ENCODE data around the gene SDK1. TPM values are rescaled to one million over a fixed set of nuclear protein-coding genes. Genes with fewer than 3 reads are reported as not detected.

SDK1 gene
- total RNA-seq, 1 donor from 2014 or later: 3.9 TPM

DNA sequence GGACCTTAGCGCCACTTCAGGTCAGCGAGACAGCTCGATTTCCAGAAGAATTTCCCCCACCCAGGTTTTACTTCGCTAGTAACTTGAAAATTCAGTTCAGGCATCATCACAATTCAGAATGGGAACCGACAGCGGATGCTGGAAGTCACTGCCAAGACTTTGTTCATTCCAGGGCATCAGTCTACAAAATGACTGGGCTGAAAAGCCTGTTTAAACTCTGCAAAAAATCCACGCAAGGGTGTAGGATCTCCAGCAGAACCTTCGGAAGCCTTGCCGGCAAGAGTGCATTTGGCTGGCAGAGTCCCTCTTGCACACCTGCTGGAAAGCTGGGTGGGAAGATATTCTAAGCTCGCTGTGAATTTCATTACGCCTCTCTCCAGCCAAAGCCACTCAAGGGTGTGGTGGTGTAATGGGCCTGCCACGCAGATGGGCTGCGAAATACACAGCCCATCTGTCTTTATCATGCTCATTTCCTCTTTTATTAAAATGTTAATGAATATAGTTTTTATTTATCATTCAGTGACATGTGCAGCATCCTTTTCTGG is 709.1 kb downstream of the SDK1 start:
- H3K27me3 ChIP-seq (ENCODE audit: control insufficient read depth, insufficient read depth, low read length): no peaks in the 10 kb centered on the region
- TF ChIP-seq, protein P1, sequence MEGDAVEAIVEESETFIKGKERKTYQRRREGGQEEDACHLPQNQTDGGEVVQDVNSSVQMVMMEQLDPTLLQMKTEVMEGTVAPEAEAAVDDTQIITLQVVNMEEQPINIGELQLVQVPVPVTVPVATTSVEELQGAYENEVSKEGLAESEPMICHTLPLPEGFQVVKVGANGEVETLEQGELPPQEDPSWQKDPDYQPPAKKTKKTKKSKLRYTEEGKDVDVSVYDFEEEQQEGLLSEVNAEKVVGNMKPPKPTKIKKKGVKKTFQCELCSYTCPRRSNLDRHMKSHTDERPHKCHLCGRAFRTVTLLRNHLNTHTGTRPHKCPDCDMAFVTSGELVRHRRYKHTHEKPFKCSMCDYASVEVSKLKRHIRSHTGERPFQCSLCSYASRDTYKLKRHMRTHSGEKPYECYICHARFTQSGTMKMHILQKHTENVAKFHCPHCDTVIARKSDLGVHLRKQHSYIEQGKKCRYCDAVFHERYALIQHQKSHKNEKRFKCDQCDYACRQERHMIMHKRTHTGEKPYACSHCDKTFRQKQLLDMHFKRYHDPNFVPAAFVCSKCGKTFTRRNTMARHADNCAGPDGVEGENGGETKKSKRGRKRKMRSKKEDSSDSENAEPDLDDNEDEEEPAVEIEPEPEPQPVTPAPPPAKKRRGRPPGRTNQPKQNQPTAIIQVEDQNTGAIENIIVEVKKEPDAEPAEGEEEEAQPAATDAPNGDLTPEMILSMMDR (IDR thresholded peaks at IDR 0.05; ENCODE audit: insufficient read depth, low read length, poor library complexity, severe bottlenecking): no peak
- no peaks in the 10 kb centered on the region for H3K36me3 ChIP-seq (ENCODE audit: control insufficient read depth, insufficient read depth, low read length)
- no peak for DNase-seq (ENCODE audit: low read depth)
- H3K4me3 ChIP-seq (ENCODE audit: low read depth, low read length): no peak overlapping the region

DNA sequence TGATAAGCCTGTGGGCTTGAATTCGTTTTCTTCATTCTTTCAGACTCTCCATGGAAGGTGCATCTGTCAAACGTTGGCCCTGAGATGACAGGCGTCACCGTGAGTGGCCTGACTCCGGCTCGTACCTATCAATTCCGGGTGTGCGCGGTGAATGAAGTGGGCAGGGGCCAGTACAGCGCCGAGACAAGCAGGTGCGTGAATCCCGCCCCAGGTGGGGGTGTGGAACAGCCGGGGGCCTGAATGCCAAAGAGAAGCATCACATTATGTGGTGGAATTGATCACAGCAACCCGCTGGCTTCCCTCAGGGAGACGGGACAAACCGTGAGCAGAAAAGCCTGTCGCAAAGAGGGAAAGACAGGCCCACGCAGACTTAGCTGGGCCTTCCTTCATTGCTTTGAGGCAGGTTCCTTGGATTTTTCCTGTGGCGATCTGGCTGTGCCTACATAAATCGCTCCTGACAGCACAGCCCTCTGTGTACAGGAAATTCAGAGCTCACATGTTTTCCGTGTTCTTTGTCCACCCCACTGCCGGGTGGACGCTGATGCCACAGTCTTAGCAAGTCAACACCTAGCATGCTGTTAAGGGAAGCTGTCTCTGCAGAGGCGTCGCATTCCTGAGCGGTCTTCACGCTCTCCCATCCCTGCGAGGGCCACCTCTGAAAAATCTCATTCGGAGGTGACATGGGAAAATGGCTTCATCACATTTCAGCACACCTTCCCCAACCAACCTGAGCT is 710.0 kb downstream of the SDK1 start:
- TF ChIP-seq, protein P1 (IDR thresholded peaks at IDR 0.05; ENCODE audit: insufficient read depth, low read length, poor library complexity, severe bottlenecking): no peak

DNA sequence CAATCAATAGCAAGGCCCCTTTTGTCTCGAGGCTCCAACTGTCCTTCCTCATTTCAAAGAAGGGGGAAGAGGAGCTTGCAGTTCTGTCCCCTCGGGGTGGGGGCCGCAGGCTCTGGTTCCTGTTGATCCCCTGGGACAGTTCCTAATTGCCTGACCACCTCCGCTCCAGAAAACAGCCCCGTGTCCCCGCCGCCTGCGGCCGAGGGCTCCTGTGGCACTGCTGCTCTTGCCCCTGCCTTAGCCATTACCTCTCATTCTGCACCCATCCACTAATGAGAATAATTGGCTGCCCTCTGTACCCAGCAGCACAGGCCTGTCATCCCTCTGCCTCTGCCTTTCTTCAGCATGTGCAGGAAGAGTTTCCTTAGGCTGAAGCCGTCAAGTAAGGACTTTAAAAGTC is 712.7 kb downstream of the SDK1 start:
- TF ChIP-seq, protein P1 (IDR thresholded peaks at IDR 0.05; ENCODE audit: insufficient read depth, low read length, poor library complexity, severe bottlenecking): no peak
- Histone ChIP-seq H3K36me3 (ENCODE audit: control insufficient read depth, insufficient read depth, low read length) (no peaks in the 10 kb centered on the region), H3K27me3 (ENCODE audit: control insufficient read depth, insufficient read depth, low read length) (no peaks in the 10 kb centered on the region), H3K4me3 (ENCODE audit: low read depth, low read length) (no peak overlapping the region)
- DNase-seq (ENCODE audit: low read depth): no peak

More for the DNA sequence above, 710.0 kb downstream of the SDK1 start:
- no peaks in the 10 kb centered on the region for H3K36me3 ChIP-seq (ENCODE audit: control insufficient read depth, insufficient read depth, low read length)
- no peak for DNase-seq (ENCODE audit: low read depth)
- no peak overlapping the region for H3K4me3 ChIP-seq (ENCODE audit: low read depth, low read length)
- no peaks in the 10 kb centered on the region for H3K27me3 ChIP-seq (ENCODE audit: control insufficient read depth, insufficient read depth, low read length)

DNA sequence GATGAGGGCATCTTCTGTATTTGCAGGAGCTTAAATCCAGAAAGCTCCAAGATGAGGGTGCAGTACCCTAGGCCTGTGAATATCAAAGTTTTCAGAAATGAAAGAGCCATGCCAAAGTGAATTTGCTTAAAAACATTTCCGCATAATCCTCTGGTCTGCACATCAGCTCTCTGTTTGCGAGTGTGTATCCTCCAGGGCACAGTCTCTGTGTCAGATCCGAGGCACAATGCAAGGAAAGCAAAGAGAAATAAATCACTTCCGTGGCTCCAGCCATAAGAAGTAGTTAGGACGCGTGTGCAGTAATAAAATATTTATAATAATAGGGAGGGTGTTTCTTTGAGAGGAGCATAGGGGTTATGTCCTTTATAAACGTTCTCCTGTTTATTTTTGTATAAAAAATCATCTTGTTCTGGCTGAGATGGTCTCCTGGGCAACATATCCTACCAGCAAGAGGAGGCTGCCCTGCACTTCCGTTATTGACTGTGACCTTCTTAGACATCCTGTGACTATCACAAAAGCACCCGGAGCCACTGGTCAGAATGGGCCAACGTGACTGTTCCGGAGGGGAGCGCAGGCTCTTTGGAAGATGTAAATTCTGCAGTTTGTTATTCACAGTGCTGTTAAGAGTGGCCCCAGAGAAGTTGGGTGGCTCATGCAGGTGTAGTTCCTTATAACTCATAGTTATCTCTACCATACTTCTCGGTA is 713.4 kb downstream of the SDK1 start:
- Histone ChIP-seq H3K27me3 (ENCODE audit: control insufficient read depth, insufficient read depth, low read length) (no peaks in the 10 kb centered on the region), H3K36me3 (ENCODE audit: control insufficient read depth, insufficient read depth, low read length) (no peaks in the 10 kb centered on the region), H3K4me3 (ENCODE audit: low read depth, low read length) (no peak overlapping the region)
- no peak for DNase-seq (ENCODE audit: low read depth)
- TF ChIP-seq, protein P1 (IDR thresholded peaks at IDR 0.05; ENCODE audit: insufficient read depth, low read length, poor library complexity, severe bottlenecking): no peak

DNA sequence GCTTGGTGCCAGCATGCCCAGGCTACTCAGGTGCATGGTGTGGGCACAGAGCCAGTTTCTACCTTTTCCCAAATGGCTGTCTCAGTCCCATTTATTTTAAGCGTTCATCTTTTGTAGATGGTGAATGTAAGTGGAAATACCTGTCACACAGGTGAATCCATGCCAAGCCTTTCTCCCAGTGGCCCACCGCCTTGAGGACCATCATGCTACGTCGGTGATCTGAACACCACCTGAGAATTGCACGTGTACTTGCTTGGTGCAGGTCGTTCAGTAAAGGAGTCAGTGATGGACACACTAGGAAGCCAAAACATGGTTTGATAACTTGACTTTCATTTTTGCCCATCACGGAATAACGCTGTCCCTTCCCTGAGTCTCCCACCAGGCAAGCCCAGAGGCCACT is 714.3 kb downstream of the SDK1 start:
- H3K27me3 ChIP-seq (ENCODE audit: control insufficient read depth, insufficient read depth, low read length): no peaks in the 10 kb centered on the region
- TF ChIP-seq, protein P1 (IDR thresholded peaks at IDR 0.05; ENCODE audit: insufficient read depth, low read length, poor library complexity, severe bottlenecking): no peak
- no peaks in the 10 kb centered on the region for H3K36me3 ChIP-seq (ENCODE audit: control insufficient read depth, insufficient read depth, low read length)
- DNase-seq (ENCODE audit: low read depth): no peak
- no peak overlapping the region for H3K4me3 ChIP-seq (ENCODE audit: low read depth, low read length)

All from kidney epithelial cell (primary cell).